H1 (cell line): ENCODE data around the gene SEMA4F. TPM values are rescaled to one million over a fixed set of nuclear protein-coding genes. Genes with fewer than 3 reads are reported as not detected.

Experiments
- CTCF ChIA-PET: fragments of 300-600 bp; sonication (Branson Sonifier 250); formaldehyde crosslinking; loops from one replicate; lab custom pipeline; 2021; ENCODE audit not compliant: partially characterized antibody; lab: Charles Lee
- POLR2A ChIA-PET: fragments of 300-600 bp; sonication (Branson Sonifier 250); formaldehyde crosslinking; loops from one replicate; lab custom pipeline; 2021; ENCODE audit warnings: inconsistent platforms; ENCODE audit not compliant: partially characterized antibody; lab: Charles Lee
- DNase-seq, 2 experiments: peaks; one replicate each; pipeline versions ENCODE4 v3.0.0 to v3.0.0-alpha.2; 2010 to 2022; ENCODE audit warnings: low spot score in 2 of 2, low read depth in 1 of 2, mixed read lengths in 1 of 2
- FAIRE-seq: peaks from 2 replicates; lab custom pipeline; 2011; peaks lifted over from hg19 to GRCh38; lab: Jason Lieb, UNC
- H2AFZ ChIP-seq: 2 replicates; pipeline ENCODE4 v1.8.1; 2012; ENCODE audit warnings: low read length, inconsistent platforms
- H2AK5ac ChIP-seq: 2 replicates; pipeline ENCODE4 v1.6.1; 2013; ENCODE audit warnings: low read depth, low read length
- H2BK120ac ChIP-seq: replicated peaks from 2 replicates; pipeline ENCODE3; 2013; ENCODE audit warnings: low read depth, low read length, inconsistent platforms
- H2BK12ac ChIP-seq: 2 replicates; pipeline ENCODE4 v1.6.1; 2013; ENCODE audit warnings: low read depth, low read length
- H2BK15ac ChIP-seq: 2 replicates; pipeline ENCODE4 v1.6.1; 2013; ENCODE audit warnings: low read length
- H2BK20ac ChIP-seq: 2 replicates; pipeline ENCODE4 v1.6.1; 2013; ENCODE audit warnings: low read length
- H2BK5ac ChIP-seq: 2 replicates; pipeline ENCODE4 v1.6.1; 2013; ENCODE audit warnings: low read depth, low read length
- H3K14ac ChIP-seq: 2 replicates; pipeline ENCODE4 v1.6.1; 2013; ENCODE audit warnings: inconsistent platforms; ENCODE audit not compliant: insufficient read length
- H3K18ac ChIP-seq: 2 replicates; pipeline ENCODE4 v1.6.1; 2013; ENCODE audit warnings: low read length; ENCODE audit errors: extremely low read depth
- H3K23ac ChIP-seq: 2 replicates; pipeline ENCODE4 v1.6.1; 2013; ENCODE audit warnings: inconsistent platforms; ENCODE audit not compliant: insufficient read length
- H3K23me2 ChIP-seq: 2 replicates; pipeline ENCODE4 v1.6.1; 2013; ENCODE audit warnings: low read depth, low read length
- H3K27ac ChIP-seq: 2 replicates; pipeline ENCODE4 v1.6.1; 2011; ENCODE audit warnings: low read depth, low read length, inconsistent platforms
- H3K27me3 ChIP-seq, 4 experiments: replicated peaks in 1 of 4; 1 replicate in 1 of 4; 2 replicates in 3 of 4; pipeline versions ENCODE4 v1.6.1 to v1.8.1; 2011 to 2013; ENCODE audit warnings: low read length in 3 of 4, mild to moderate bottlenecking in 3 of 4, inconsistent platforms in 2 of 4, mixed read lengths in 2 of 4, moderate library complexity in 1 of 4; ENCODE audit not compliant: control insufficient read depth in 3 of 4, insufficient read depth in 3 of 4; ENCODE audit errors: extremely low read depth in 1 of 4
- H3K36me3 ChIP-seq, 4 experiments: 2 replicates each; pipeline versions ENCODE4 v1.6.1 to v1.8.1; 2011 to 2013; ENCODE audit warnings: mild to moderate bottlenecking in 4 of 4, low read length in 3 of 4, moderate library complexity in 2 of 4, control low read depth in 1 of 4, inconsistent platforms in 1 of 4; ENCODE audit not compliant: insufficient read depth in 4 of 4, control insufficient read depth in 2 of 4
- H3K4ac ChIP-seq: replicated peaks from 2 replicates; pipeline ENCODE3; 2013; ENCODE audit warnings: low read length, low read depth, mixed read lengths, inconsistent platforms; ENCODE audit not compliant: insufficient read length
- H3K4me1 ChIP-seq, 4 experiments: replicated peaks in 1 of 4; 1 replicate in 1 of 4; 2 replicates in 3 of 4; pipeline versions ENCODE4 v1.6.1 to v1.8.1; 2011 to 2013; ENCODE audit warnings: low read length in 3 of 4, inconsistent platforms in 2 of 4, mixed read lengths in 1 of 4; ENCODE audit not compliant: insufficient read depth in 4 of 4, control insufficient read depth in 3 of 4
- H3K4me2 ChIP-seq, 2 experiments: 2 replicates each; pipeline versions ENCODE4 v1.6.1 to v1.8.1; 2011 to 2013; ENCODE audit warnings: low read depth in 2 of 2, low read length in 2 of 2, control low read depth in 1 of 2, inconsistent platforms in 1 of 2, mild to moderate bottlenecking in 1 of 2; ENCODE audit not compliant: insufficient read depth in 1 of 2
- H3K4me3 ChIP-seq, 4 experiments: fragments of 200-600, 300-600 bp in 1 of 4; sonication (generic), shearing (Covaris generic), sonication (Bioruptor Twin) in 1 of 4; 2 replicates each; pipeline versions ENCODE4 v1.5.1 to v1.8.1; 2011 to 2016; ENCODE audit warnings: low read length in 4 of 4, low read depth in 3 of 4, control low read depth in 2 of 4, inconsistent platforms in 2 of 4, mild to moderate bottlenecking in 2 of 4, mixed read lengths in 1 of 4, moderate library complexity in 1 of 4; ENCODE audit not compliant: insufficient read depth in 2 of 4; ENCODE audit errors: extremely low read depth in 1 of 4
- H3K56ac ChIP-seq: replicated peaks from 2 replicates; pipeline ENCODE3; 2013; ENCODE audit warnings: low read depth, mild to moderate bottlenecking, mixed read lengths, low read length, inconsistent platforms; ENCODE audit not compliant: insufficient read length
- H3K79me1 ChIP-seq: 2 replicates; pipeline ENCODE4 v1.6.1; 2013; ENCODE audit warnings: low read depth, low read length, control low read depth
- H3K79me2 ChIP-seq, 2 experiments: 2 replicates each; pipeline versions ENCODE4 v1.6.1 to v1.8.1; 2012 to 2013; ENCODE audit warnings: low read length in 2 of 2, mild to moderate bottlenecking in 2 of 2, inconsistent platforms in 1 of 2; ENCODE audit not compliant: insufficient read depth in 2 of 2, control insufficient read depth in 1 of 2
- H3K9ac ChIP-seq, 4 experiments: replicated peaks in 1 of 4; 1 replicate in 1 of 4; 2 replicates in 3 of 4; pipeline versions ENCODE4 v1.6.1 to v1.8.1; 2011 to 2013; ENCODE audit warnings: low read depth in 3 of 4, low read length in 3 of 4, control low read depth in 2 of 4, mild to moderate bottlenecking in 2 of 4, moderate library complexity in 2 of 4, inconsistent platforms in 1 of 4; ENCODE audit errors: extremely low read depth in 1 of 4
- H3K9me3 ChIP-seq, 2 experiments: 2 replicates each; pipeline versions ENCODE4 v1.6.1 to v1.8.1; 2012 to 2013; ENCODE audit warnings: mild to moderate bottlenecking in 2 of 2, moderate library complexity in 2 of 2, control low read depth in 1 of 2, inconsistent platforms in 1 of 2, low read depth in 1 of 2, low read length in 1 of 2, mixed read lengths in 1 of 2; ENCODE audit not compliant: insufficient read depth in 2 of 2
- H4K20me1 ChIP-seq, 2 experiments: replicated peaks in 1 of 2; 2 replicates each; pipeline versions ENCODE3 to v1.8.1; 2011 to 2013; ENCODE audit warnings: inconsistent platforms in 2 of 2, low read length in 2 of 2, mild to moderate bottlenecking in 1 of 2; ENCODE audit not compliant: insufficient read depth in 2 of 2, control insufficient read depth in 1 of 2
- H4K5ac ChIP-seq: 2 replicates; pipeline ENCODE4 v1.6.1; 2013; ENCODE audit warnings: low read length, low read depth, mixed read lengths, inconsistent platforms; ENCODE audit not compliant: insufficient read length
- H4K8ac ChIP-seq: 2 replicates; pipeline ENCODE4 v1.8.0; 2013; ENCODE audit warnings: mild to moderate bottlenecking, moderate library complexity, low read length, inconsistent platforms; ENCODE audit not compliant: insufficient read depth; ENCODE audit errors: extremely low read depth
- H4K91ac ChIP-seq: replicated peaks from 2 replicates; pipeline ENCODE3; 2013; ENCODE audit warnings: low read length, mixed read lengths, inconsistent platforms; ENCODE audit not compliant: insufficient read length
- ASH2L ChIP-seq: fragments of 200-600, 300-600 bp; sonication (generic); IDR thresholded peaks from one replicate; pipeline ENCODE4 v1.7.1; 2017; ENCODE audit warnings: low read length
- KDM4A ChIP-seq: IDR thresholded peaks from one replicate; pipeline ENCODE4 v1.7.1; 2012; ENCODE audit warnings: low read depth, mild to moderate bottlenecking, moderate library complexity, low read length, inconsistent platforms; ENCODE audit not compliant: severe bottlenecking
- RBBP5 ChIP-seq: IDR thresholded peaks from 2 replicates; pipeline ENCODE4 v1.7.1; 2012; ENCODE audit warnings: low read depth, mild to moderate bottlenecking, inconsistent platforms, low read length, moderate library complexity, borderline replicate concordance
- SUZ12 ChIP-seq: fragments of 200-600 bp; sonication (generic); IDR thresholded peaks from 2 replicates; pipeline ENCODE4 v1.6.1; 2012; ENCODE audit warnings: mild to moderate bottlenecking, inconsistent platforms, low read length, moderate library complexity, mixed read lengths
- WGBS, 2 experiments: shearing (Covaris generic) in 1 of 2; methylation state at CpG; one replicate each; pipeline versions ENCODE4 v1.1.6 to v1.1.7; 2013 to 2015; ENCODE audit warnings: low lambda C conversion rate in 2 of 2, mixed read lengths in 2 of 2, inconsistent platforms in 1 of 2, low coverage in 1 of 2, missing lambda C conversion rate in 1 of 2; ENCODE audit not compliant: insufficient replicate concordance in 2 of 2, insufficient coverage in 1 of 2, insufficient read length in 1 of 2; ENCODE audit errors: extremely low coverage in 1 of 2, missing lambda C conversion rate in 1 of 2; 5-methylcytosine and 5-hydroxymethylcytosine counted together
- long read RNA-seq, 2 experiments: library from RNA in 1 of 2; library from capped mRNA in 1 of 2; stranded (forward); transcript quantifications; one replicate each; pipeline ENCODE4 v2.0.0, GENCODE V29; 2021; ENCODE audit warnings: inconsistent platforms in 1 of 2
- polyA minus RNA-seq, 3 experiments: library from RNA; depleted of rRNA, polyadenylated mRNA; stranded (reverse); fragments of >200 nt; gene quantifications; 1 replicate in 2 of 3; 2 replicates in 1 of 3; pipeline ENCODE4 v1.2.3, GENCODE V29; 2011
- polyA plus RNA-seq, 7 experiments: library from polyadenylated mRNA; depleted of rRNA in 3 of 7; stranded (reverse) in 5 of 7; unstranded in 2 of 7; fragments of >200 nt in 5 of 7; fragments of 200-250 nt in 2 of 7; gene quantifications; 1 replicate in 5 of 7; 2 replicates in 1 of 7; 4 replicates in 1 of 7; pipeline versions ENCODE4 v1.2.1 to v1.2.3, GENCODE V29; 2011 to 2013; ENCODE audit warnings: missing spikeins in 2 of 7, mixed read lengths in 2 of 7
- total RNA-seq: library from RNA; stranded (reverse); fragmentation: NEBNext Ultra II Directional; extraction: Animal tissue kit (Norgen Biotek cat#: 25700); gene quantifications from 2 replicates; pipeline ENCODE4 v1.2.1, GENCODE V29; 2021

SEMA4F gene, protein sequence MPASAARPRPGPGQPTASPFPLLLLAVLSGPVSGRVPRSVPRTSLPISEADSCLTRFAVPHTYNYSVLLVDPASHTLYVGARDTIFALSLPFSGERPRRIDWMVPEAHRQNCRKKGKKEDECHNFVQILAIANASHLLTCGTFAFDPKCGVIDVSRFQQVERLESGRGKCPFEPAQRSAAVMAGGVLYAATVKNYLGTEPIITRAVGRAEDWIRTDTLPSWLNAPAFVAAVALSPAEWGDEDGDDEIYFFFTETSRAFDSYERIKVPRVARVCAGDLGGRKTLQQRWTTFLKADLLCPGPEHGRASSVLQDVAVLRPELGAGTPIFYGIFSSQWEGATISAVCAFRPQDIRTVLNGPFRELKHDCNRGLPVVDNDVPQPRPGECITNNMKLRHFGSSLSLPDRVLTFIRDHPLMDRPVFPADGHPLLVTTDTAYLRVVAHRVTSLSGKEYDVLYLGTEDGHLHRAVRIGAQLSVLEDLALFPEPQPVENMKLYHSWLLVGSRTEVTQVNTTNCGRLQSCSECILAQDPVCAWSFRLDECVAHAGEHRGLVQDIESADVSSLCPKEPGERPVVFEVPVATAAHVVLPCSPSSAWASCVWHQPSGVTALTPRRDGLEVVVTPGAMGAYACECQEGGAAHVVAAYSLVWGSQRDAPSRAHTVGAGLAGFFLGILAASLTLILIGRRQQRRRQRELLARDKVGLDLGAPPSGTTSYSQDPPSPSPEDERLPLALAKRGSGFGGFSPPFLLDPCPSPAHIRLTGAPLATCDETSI
- total RNA-seq (3.1 and 3.4 TPM in 2 replicates), polyA plus RNA-seq (2011; rRNA removed) (3.3 and 4.3 TPM in 2 replicates), polyA minus RNA-seq (2011; rRNA and poly(A)+ RNA removed) (5.6 and 6.2 TPM in 2 replicates)
- 3.6 TPM for polyA plus RNA-seq (2011; cell fraction: cytosol; rRNA removed)
- polyA plus RNA-seq (2011; cell fraction: nucleus; rRNA removed) = 7.8 TPM
- 2.4 to 3.8 TPM (median 3.3 TPM) in 4 replicates for polyA plus RNA-seq (2012, experiment 1 of 2)
- polyA plus RNA-seq (2012, experiment 2 of 2) = 3.6 TPM
- 2.9 TPM for polyA plus RNA-seq (2013, experiment 1 of 2)
- polyA plus RNA-seq (2013, experiment 2 of 2) = 3.4 TPM
- polyA minus RNA-seq (2011; cell fraction: cytosol; rRNA and poly(A)+ RNA removed) = 2.8 TPM
- 3.9 TPM for polyA minus RNA-seq (2011; cell fraction: nucleus; rRNA and poly(A)+ RNA removed)
- long read RNA-seq, experiment 1, partial matches to known transcripts = 6 of 7 reads
- long read RNA-seq, experiment 1, other reads (novel, unspliced or antisense) = 1 of 7 reads
- long read RNA-seq, experiment 2, partial matches to known transcripts = 1 of 1 reads
- long read RNA-seq, experiment 2, other reads (novel, unspliced or antisense) = 0 of 1 reads

DNA sequence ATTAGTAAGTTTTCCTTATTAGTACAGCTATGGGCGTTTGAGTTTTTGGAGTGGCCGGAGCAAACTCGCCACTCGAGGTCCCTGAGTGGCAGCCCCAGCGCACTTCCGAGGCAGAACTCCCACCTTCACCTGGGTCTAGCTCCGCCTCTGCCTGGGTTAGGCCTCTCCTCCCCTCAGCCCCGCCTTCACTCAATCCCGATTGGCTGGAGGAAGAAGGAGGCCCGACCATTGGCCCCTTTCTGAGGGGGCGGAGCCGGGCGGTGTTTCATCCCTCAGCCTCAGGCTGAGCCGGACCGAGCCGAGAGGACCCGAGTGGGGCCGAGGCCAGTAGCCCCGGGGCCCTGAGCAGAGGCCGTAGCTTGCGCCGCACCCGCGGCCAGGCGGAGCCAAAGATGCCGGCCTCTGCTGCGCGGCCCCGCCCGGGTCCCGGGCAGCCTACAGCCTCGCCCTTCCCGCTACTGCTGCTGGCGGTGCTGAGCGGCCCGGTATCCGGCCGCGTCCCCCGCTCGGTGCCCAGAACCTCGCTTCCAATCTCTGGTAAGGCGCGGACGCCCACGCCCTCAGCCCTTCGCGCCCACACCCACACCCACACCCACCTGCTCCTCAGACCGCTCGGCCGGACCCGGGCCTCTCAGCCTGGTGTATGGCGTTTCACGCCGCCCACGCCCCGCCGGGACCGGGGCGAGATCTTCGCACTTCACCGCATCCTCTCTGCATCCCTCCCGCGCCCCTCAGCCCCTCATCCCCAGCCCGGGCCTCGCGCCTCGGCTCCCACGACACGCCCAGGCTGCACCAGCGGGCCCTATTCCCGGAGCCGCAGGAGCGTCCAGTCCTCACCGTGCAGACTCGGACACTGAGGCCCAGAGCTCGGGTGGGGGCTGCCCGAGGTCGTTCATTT lies at the start of gene SEMA4F:
Gene SEMA4F (plus strand): TSS at position 263 of the 898 bp plus-strand sequence. CDS start 130 bp downstream, at position 393.
- H2BK120ac ChIP-seq = no peak within 1 kb of the TSS
- H4K91ac ChIP-seq = no peak within 1 kb of the TSS
- DNase-seq (peak; percentile 91 to 96), FAIRE-seq (no peak)
- H3K14ac ChIP-seq = no peak within 1 kb of the TSS
- peaks cover 0 to 3% of the 10 kb centered on the region in 2 experiments for H4K20me1 ChIP-seq
- peaks cover 11% of the 10 kb centered on the region; the same call in 1 of the 2 replicates for H3K23me2 ChIP-seq
- H4K8ac ChIP-seq = peak within 1 kb of the TSS; percentile 90
- no peak within 1 kb of the TSS for H3K4ac ChIP-seq
- H2BK20ac ChIP-seq = no peak within 1 kb of the TSS
- peak within 1 kb of the TSS in 3 of 4 experiments; percentile 3 to 54 (median 35); a peak in 3 of 7 replicates for H3K9ac ChIP-seq
- peak within 1 kb of the TSS; percentile 28; the same call in 1 of the 2 replicates for H2AFZ ChIP-seq
- H3K27me3 ChIP-seq = peaks cover 12 to 20% (median 17%) of the 10 kb centered on the region in 4 experiments
- H3K18ac ChIP-seq = no peak within 1 kb of the TSS; the same call in none of the 2 replicates
- H2BK12ac ChIP-seq = no peak within 1 kb of the TSS
- H3K23ac ChIP-seq = no peak within 1 kb of the TSS
- H3K79me2 ChIP-seq = no peaks in the 10 kb centered on the region
- H3K79me1 ChIP-seq = no peaks in the 10 kb centered on the region
- H2BK15ac ChIP-seq = no peak within 1 kb of the TSS
- H3K4me2 ChIP-seq = peak within 1 kb of the TSS; percentile 90 to 91
- H3K27ac ChIP-seq = no peak within 1 kb of the TSS
- no peak within 1 kb of the TSS for H4K5ac ChIP-seq
- ChIA-PET CTCF (interaction anchor here (1.3 kb wide), 1 partner anchor 13 kb away, joined by 3 read pairs; no protein-coding TSS in a partner anchor), POLR2A (interaction anchor here (1.2 kb wide), 2 partner anchors 8 to 14 kb away, joined by 3 read pairs; no protein-coding TSS in a partner anchor)
- no peaks in the 10 kb centered on the region for H3K9me3 ChIP-seq
- peak within 1 kb of the TSS; percentile 44 to 68 (median 61) for H3K4me3 ChIP-seq
- no peak within 1 kb of the TSS for H3K56ac ChIP-seq
- no peak within 1 kb of the TSS for H2BK5ac ChIP-seq
- no peaks in the 10 kb centered on the region for H3K36me3 ChIP-seq
- no peak within 1 kb of the TSS for H2AK5ac ChIP-seq
- peaks cover 0 to 7% (median 4%) of the 10 kb centered on the region in 4 experiments; a peak in 2 of 7 replicates for H3K4me1 ChIP-seq
- WGBS, 2 experiments = 3% methylated on average over 65 of the region's 79 CpGs; no CpG with 5 or more reads in 1 of the 2 experiments
- peak; percentile 97 for TF ChIP-seq KDM4A
- TF ChIP-seq RBBP5 = peak; percentile 69; the same call in 1 of the 2 replicates
- peak; percentile 59 for TF ChIP-seq SUZ12
- TF ChIP-seq ASH2L = peak; percentile 74
